GM12878 (cell line): ENCODE data around the gene SYN1. TPM values are rescaled to one million over a fixed set of nuclear protein-coding genes. Genes with fewer than 3 reads are reported as not detected.

Experiments
- ATAC-seq: fragments of 200-7000 bp; cut with Tn5 transposase; 3 replicates; pipeline ENCODE4 v1.9.1; 2020; ENCODE audit warnings: mild to moderate bottlenecking, moderate library complexity
- BruUV-seq: library from RNA; stranded (reverse); fragments of 400-500 nt; replicated peaks from 2 replicates; lab custom pipeline; 2021; lab: Mats Ljungman, UMichigan
- CTCF ChIA-PET: fragments of 300-600 bp; sonication (Branson Sonifier 250); formaldehyde crosslinking; extraction: SDS; loops from one replicate; lab custom pipeline; 2021; ENCODE audit warnings: inconsistent platforms; lab: Yijun Ruan, JAX
- POLR2A ChIA-PET: fragments of 350-600 bp; formaldehyde crosslinking; extraction: SDS; loops from one replicate; lab custom pipeline; 2021; ENCODE audit warnings: inconsistent platforms; lab: Charles Lee
- RAD21 ChIA-PET: fragments of 300-600 bp; sonication (Branson Sonifier 250); formaldehyde crosslinking; loops from one replicate; lab custom pipeline; 2023; ENCODE audit warnings: antibody characterized with exemption; ENCODE audit not compliant: unreplicated experiment; lab: Charles Lee
- SMC1A ChIA-PET: fragments of 300-600 bp; sonication (Branson Sonifier 250); formaldehyde crosslinking; loops from one replicate; lab custom pipeline; 2023; ENCODE audit not compliant: unreplicated experiment, uncharacterized antibody; lab: Charles Lee
- DNase-seq: peaks from one replicate; pipeline ENCODE4 v3.0.0-alpha.2; 2011; ENCODE audit warnings: low read depth, low spot score
- FAIRE-seq: peaks from 3 replicates; lab custom pipeline; 2011; peaks lifted over from hg19 to GRCh38; lab: Jason Lieb, UNC
- H2AFZ ChIP-seq: 2 replicates; pipeline ENCODE4 v1.6.0; 2011; ENCODE audit warnings: low read depth, low read length, control low read depth; ENCODE audit not compliant: control insufficient read depth
- H3K27ac ChIP-seq: 2 replicates; pipeline ENCODE4 v1.5.1; 2011; ENCODE audit warnings: control low read depth; ENCODE audit not compliant: control insufficient read depth, insufficient read depth
- H3K27me3 ChIP-seq, 2 experiments: replicated peaks in 1 of 2; 2 replicates each; pipeline versions ENCODE4 v1.6.0 to v1.6.1; 2011; ENCODE audit warnings: low read length in 1 of 2; ENCODE audit not compliant: control insufficient read depth in 2 of 2, insufficient read depth in 2 of 2
- H3K36me3 ChIP-seq, 2 experiments: 2 replicates each; pipeline ENCODE4 v1.5.1; 2011; ENCODE audit warnings: low read length in 1 of 2; ENCODE audit not compliant: control insufficient read depth in 2 of 2, insufficient read depth in 2 of 2
- H3K4me1 ChIP-seq: 2 replicates; pipeline ENCODE4 v1.6.1; 2011; ENCODE audit warnings: mild to moderate bottlenecking, low read length, moderate library complexity, mixed read lengths; ENCODE audit not compliant: control insufficient read depth, insufficient read depth
- H3K4me2 ChIP-seq: 2 replicates; pipeline ENCODE4 v1.6.0; 2011; ENCODE audit warnings: control low read depth; ENCODE audit not compliant: control insufficient read depth, insufficient read depth
- H3K4me3 ChIP-seq: fragments of 200-600 bp; sonication (generic); 2 replicates; pipeline ENCODE4 v1.5.1; 2016
- H3K79me2 ChIP-seq: 2 replicates; pipeline ENCODE4 v1.6.0; 2011; ENCODE audit warnings: low read length; ENCODE audit not compliant: control insufficient read depth, insufficient read depth
- H3K9ac ChIP-seq: 2 replicates; pipeline ENCODE4 v1.8.0; 2011; ENCODE audit warnings: low read length, control low read depth, mixed read lengths; ENCODE audit not compliant: control insufficient read depth, insufficient read depth
- H3K9me3 ChIP-seq: replicated peaks from 3 replicates; pipeline ENCODE4 v1.5.1; 2011; ENCODE audit warnings: mild to moderate bottlenecking, low read length; ENCODE audit not compliant: control insufficient read depth, insufficient read depth
- H4K20me1 ChIP-seq: 2 replicates; pipeline ENCODE4 v1.6.0; 2011; ENCODE audit not compliant: control insufficient read depth, insufficient read depth
- ATF7 ChIP-seq: fragments of 450-650 bp; IDR thresholded peaks from 2 replicates; pipeline ENCODE4 v1.6.1; 2016; ENCODE audit warnings: low read depth, mild to moderate bottlenecking
- BHLHE40 ChIP-seq, 2 experiments: fragments of 450-650 bp in 1 of 2; IDR thresholded peaks; 2 replicates each; pipeline ENCODE4 v1.6.1; 2011 to 2017; ENCODE audit warnings: low read depth in 2 of 2, borderline replicate concordance in 1 of 2, improper control_type of control experiment in 1 of 2, low read length in 1 of 2, mild to moderate bottlenecking in 1 of 2
- CEBPZ ChIP-seq: fragments of 150-350 bp; IDR thresholded peaks from 2 replicates; pipeline ENCODE4 v1.6.1; 2016; ENCODE audit warnings: low read depth, low read length
- ETV6 ChIP-seq, 2 experiments: fragments of 450-650 bp in 1 of 2; IDR thresholded peaks in 1 of 2; conservative IDR thresholded peaks in 1 of 2; 2 replicates each; pipeline ENCODE4 v1.6.1; 2014; ENCODE audit warnings: antibody characterized with exemption in 1 of 2, borderline replicate concordance in 1 of 2, low read depth in 1 of 2, mild to moderate bottlenecking in 1 of 2, moderate library complexity in 1 of 2
- EZH2 ChIP-seq: IDR thresholded peaks from 2 replicates; pipeline ENCODE4 v1.6.1; 2012; ENCODE audit warnings: low read depth, mild to moderate bottlenecking, control low read depth, inconsistent platforms, low read length, borderline replicate concordance; ENCODE audit not compliant: control insufficient read depth
- FOS ChIP-seq: IDR thresholded peaks from 3 replicates; pipeline ENCODE4 v1.6.1; 2011; ENCODE audit warnings: borderline replicate concordance; ENCODE audit not compliant: insufficient read length; ENCODE audit errors: extremely low read depth
- IKZF2 ChIP-seq, 2 experiments: fragments of 450-650 bp; IDR thresholded peaks; 2 replicates each; pipeline ENCODE4 v1.6.1; 2017; ENCODE audit warnings: mild to moderate bottlenecking in 2 of 2, moderate library complexity in 2 of 2
- MEF2A ChIP-seq: IDR thresholded peaks from 2 replicates; pipeline ENCODE4 v1.6.1; 2011; ENCODE audit warnings: low read depth, mild to moderate bottlenecking, low read length, moderate library complexity; ENCODE audit not compliant: insufficient read depth
- RBBP5 ChIP-seq: fragments of 200-600 bp; sonication (generic); conservative IDR thresholded peaks from 2 replicates; pipeline ENCODE4 v1.6.1; 2016
- RCOR1 ChIP-seq: conservative IDR thresholded peaks from 2 replicates; pipeline ENCODE4 v1.6.1; 2012; ENCODE audit warnings: low read depth, low read length, improper control_type of control experiment
- RFX5 ChIP-seq: IDR thresholded peaks from 2 replicates; pipeline ENCODE4 v1.6.1; 2011; ENCODE audit warnings: low read depth, low read length, improper control_type of control experiment
- SKIL ChIP-seq: fragments of 450-650 bp; IDR thresholded peaks from 2 replicates; pipeline ENCODE4 v1.6.1; 2017; ENCODE audit warnings: mild to moderate bottlenecking, low read depth, inconsistent platforms; ENCODE audit not compliant: poor library complexity, severe bottlenecking
- SREBF2 ChIP-seq: IDR thresholded peaks from 2 replicates; pipeline ENCODE4 v1.6.1; 2012; ENCODE audit warnings: mild to moderate bottlenecking, low read length
- SUZ12 ChIP-seq: fragments of 200-600 bp; sonication (generic); IDR thresholded peaks from one replicate; pipeline ENCODE4 v1.6.1; 2018; ENCODE audit warnings: antibody characterized with exemption, mild to moderate bottlenecking; ENCODE audit not compliant: unreplicated experiment
- TARDBP ChIP-seq: IDR thresholded peaks from 2 replicates; pipeline ENCODE4 v1.6.1; 2016; ENCODE audit warnings: borderline replicate concordance
- TCF7 ChIP-seq: IDR thresholded peaks from 2 replicates; pipeline ENCODE4 v1.6.1; 2014; ENCODE audit warnings: antibody characterized with exemption, borderline replicate concordance
- WRNIP1 ChIP-seq: IDR thresholded peaks from 2 replicates; pipeline ENCODE4 v1.6.1; 2011; ENCODE audit warnings: low read depth, low read length, improper control_type of control experiment, borderline replicate concordance
- ZBED1 ChIP-seq: IDR thresholded peaks from 2 replicates; pipeline ENCODE4 v1.6.1; 2016; ENCODE audit warnings: borderline replicate concordance
- ZNF622 ChIP-seq: fragments of 450-650 bp; IDR thresholded peaks from 2 replicates; pipeline ENCODE4 v1.6.1; 2017; ENCODE audit warnings: mild to moderate bottlenecking, inconsistent platforms
- ZZZ3 ChIP-seq: IDR thresholded peaks from 2 replicates; pipeline ENCODE4 v1.6.1; 2011; ENCODE audit warnings: low read depth; ENCODE audit not compliant: control insufficient read depth, insufficient read length
- WGBS: methylation state at CpG from one replicate; pipeline ENCODE4 v1.1.6; 2016; ENCODE audit warnings: low lambda C conversion rate; ENCODE audit not compliant: insufficient replicate concordance, insufficient coverage; ENCODE audit errors: missing lambda C conversion rate; 5-methylcytosine and 5-hydroxymethylcytosine counted together
- in situ Hi-C: fragments of 300-500 bp; cut with MboI; formaldehyde crosslinking; loops from 9 replicates; pipeline ENCODE4 v1.14.3; 2018; ENCODE audit warnings: mixed read lengths
- intact Hi-C: fragments of 100-400 bp; cut with micrococcal nuclease; formaldehyde crosslinking; loops from one replicate; pipeline ENCODE4 v1.14.2; 2022; ENCODE audit not compliant: unreplicated experiment
- polyA plus RNA-seq, 11 experiments: library from polyadenylated mRNA; depleted of rRNA in 4 of 11; unstranded in 6 of 11; stranded (reverse) in 5 of 11; fragments of >200 nt; fragmentation: Nextera tagmentation in 4 of 11; fragmentation: Illumina TruSeq in 1 of 11; extraction: Ambion mirVana in 4 of 11; extraction: Trizol in 1 of 11; gene quantifications; 1 replicate in 1 of 11; 2 replicates in 10 of 11; pipeline versions ENCODE4 v1.2.1 to v1.2.3, GENCODE V29; 2011 to 2016; ENCODE audit warnings: inconsistent platforms in 2 of 11, missing spikeins in 2 of 11, low read depth in 1 of 11
- total RNA-seq, 4 experiments: library from RNA; depleted of rRNA in 3 of 4; stranded (reverse); fragments of >200 nt in 3 of 4; fragmentation: Illumina TruSeq in 1 of 4; extraction: Trizol in 1 of 4; gene quantifications; 2 replicates each; pipeline versions ENCODE4 v1.2.1 to v1.2.3, GENCODE V29; 2013 to 2021

The SYN1 gene
- total and polyA plus RNA-seq, 10 of the 15 experiments (the other 5 are each of a cell fraction or from before 2014, with no cell fraction given), result 0.09 to 0.57 (median 0.16) TPM; not detected in 3

- Histone ChIP-seq H2AFZ (no peak overlapping the region), H3K9me3 (no peaks in the 10 kb centered on the region; the same call in 2 of the 3 replicates), H3K9ac (no peak overlapping the region), H3K4me2 (no peak overlapping the region), H3K27ac (no peak overlapping the region), H3K36me3 (peaks cover 7 to 8% of the 10 kb centered on the region in 2 experiments), H4K20me1 (no peaks in the 10 kb centered on the region), H3K79me2 (no peaks in the 10 kb centered on the region), H3K4me3 (no peak overlapping the region), H3K27me3 (no peaks in the 10 kb centered on the region), H3K4me1 (no peaks in the 10 kb centered on the region)
- ChIA-PET CTCF (no interaction called here), RAD21 (no interaction called here), SMC1A (interaction anchor here (1.1 kb wide), 1 partner anchor 23 kb away, joined by 3 read pairs; no protein-coding TSS in a partner anchor), POLR2A (interaction anchor here (0.6 kb wide), 1 partner anchor 42 kb away, joined by 4 read pairs; no protein-coding TSS in a partner anchor)
- WGBS, result 60% methylated on average over 11 of the region's 11 CpGs
- no peak for FAIRE-seq
- no TSS peak for BruUV-seq
- intact Hi-C loops (no loop called here), in situ Hi-C loops (no loop called here)
- ATAC-seq, result no peak
- TF ChIP-seq TCF7 (no peak), RCOR1 (no peak), SKIL (no peak), RBBP5 (no peak), SREBF2 (no peak), WRNIP1 (no peak), BHLHE40 (IDR thresholded peaks at IDR 0.05; ENCODE audit: borderline replicate concordance in 1 of 2, low read depth in 2 of 2, low read length in 1 of 2) (no peak), MEF2A (no peak), ZBED1 (no peak), IKZF2 (IDR thresholded peaks at IDR 0.05) (no peak), ATF7 (no peak), RFX5 (no peak), ZNF622 (no peak), SUZ12 (no peak), FOS (no peak), ZZZ3 (no peak), EZH2 (no peak), CEBPZ (no peak), TARDBP (no peak), ETV6 (conservative IDR thresholded peaks at IDR 0.05 in 1 of 2, IDR thresholded peaks at IDR 0.05 in 1 of 2; ENCODE audit: borderline replicate concordance in 1 of 2, low read depth in 1 of 2) (no peak)
- no peak for DNase-seq
These were observed 48.4 kb downstream of the SYN1 start for GRCh38 chrX:47571215-47571614.
